Measurements from ENCODE around the gene APBB1.
A peak's percentile ranks its signal among the peaks of the same experiment; 100 is the strongest.
"Not testable (repeated sequence)": the region's sequence is repeated elsewhere in the genome, so short reads cannot be mapped to it uniquely, and the experiment has no call there.

APBB1 gene

GRCh38 chr11:6400431-6401345 is 18.2 kb downstream of the APBB1 start:
- no peak for TF ChIP-seq ZFX (IDR thresholded peaks at IDR 0.05)
- TF ChIP-seq CTCF (conservative IDR thresholded peaks at IDR 0.05), result no peak
- H3K27ac ChIP-seq, result no peak overlapping the region

GRCh38 chr11:6397636-6398035 is 21.3 kb downstream of the APBB1 start:
- H3K27ac ChIP-seq, result no peak overlapping the region
- no peak for TF ChIP-seq ZFX (IDR thresholded peaks at IDR 0.05)
- no peak for TF ChIP-seq CTCF (conservative IDR thresholded peaks at IDR 0.05)

GRCh38 chr11:6397156-6397555 is 21.7 kb downstream of the APBB1 start:
- TF ChIP-seq CTCF (conservative IDR thresholded peaks at IDR 0.05), result no peak
- no peak for TF ChIP-seq ZFX (IDR thresholded peaks at IDR 0.05)
- no peak overlapping the region for H3K27ac ChIP-seq

- TF ChIP-seq ZFX (IDR thresholded peaks at IDR 0.05) (no peak), CTCF (conservative IDR thresholded peaks at IDR 0.05) (no peak)
These were observed 23.3 kb downstream of the APBB1 start for GRCh38 chr11:6395470-6396060.

GRCh38 chr11:6393989-6394670 is 24.8 kb downstream of the APBB1 start:
- no peak overlapping the region for H3K27ac ChIP-seq
- no peak for TF ChIP-seq ZFX (IDR thresholded peaks at IDR 0.05)
- TF ChIP-seq CTCF (conservative IDR thresholded peaks at IDR 0.05), result no peak

More at GRCh38 chr11:6395470-6396060, 23.3 kb downstream of the APBB1 start:
- H3K27ac ChIP-seq, result peak overlapping the region; percentile 2

- not testable (repeated sequence) for H3K27ac ChIP-seq
These were observed 26.6 kb downstream of the APBB1 start for GRCh38 chr11:6392251-6392650.

- TF ChIP-seq ZFX (IDR thresholded peaks at IDR 0.05) (no peak), CTCF (conservative IDR thresholded peaks at IDR 0.05) (no peak)
- no peak overlapping the region for H3K27ac ChIP-seq
These were observed 27.3 kb downstream of the APBB1 start for GRCh38 chr11:6391537-6392134.

Data from C4-2B (cell line).